GM08714 (cell line): ENCODE data around the gene ARMC5.
"Not testable (repeated sequence)": the region's sequence is repeated elsewhere in the genome, so short reads cannot be mapped to it uniquely, and the experiment has no call there.

Experiments
- H3K4me3 ChIP-seq: fragments of 200-500 bp; sonication (Bioruptor generic); 2 replicates; pipeline ENCODE4 v1.5.1; 2014; ENCODE audit warnings: mild to moderate bottlenecking, low read length, inconsistent platforms
- ZNF274 ChIP-seq: IDR thresholded peaks from 2 replicates; pipeline ENCODE4 v1.6.1; 2012; ENCODE audit warnings: mild to moderate bottlenecking, low read depth, low read length

ARMC5 gene

DNA sequence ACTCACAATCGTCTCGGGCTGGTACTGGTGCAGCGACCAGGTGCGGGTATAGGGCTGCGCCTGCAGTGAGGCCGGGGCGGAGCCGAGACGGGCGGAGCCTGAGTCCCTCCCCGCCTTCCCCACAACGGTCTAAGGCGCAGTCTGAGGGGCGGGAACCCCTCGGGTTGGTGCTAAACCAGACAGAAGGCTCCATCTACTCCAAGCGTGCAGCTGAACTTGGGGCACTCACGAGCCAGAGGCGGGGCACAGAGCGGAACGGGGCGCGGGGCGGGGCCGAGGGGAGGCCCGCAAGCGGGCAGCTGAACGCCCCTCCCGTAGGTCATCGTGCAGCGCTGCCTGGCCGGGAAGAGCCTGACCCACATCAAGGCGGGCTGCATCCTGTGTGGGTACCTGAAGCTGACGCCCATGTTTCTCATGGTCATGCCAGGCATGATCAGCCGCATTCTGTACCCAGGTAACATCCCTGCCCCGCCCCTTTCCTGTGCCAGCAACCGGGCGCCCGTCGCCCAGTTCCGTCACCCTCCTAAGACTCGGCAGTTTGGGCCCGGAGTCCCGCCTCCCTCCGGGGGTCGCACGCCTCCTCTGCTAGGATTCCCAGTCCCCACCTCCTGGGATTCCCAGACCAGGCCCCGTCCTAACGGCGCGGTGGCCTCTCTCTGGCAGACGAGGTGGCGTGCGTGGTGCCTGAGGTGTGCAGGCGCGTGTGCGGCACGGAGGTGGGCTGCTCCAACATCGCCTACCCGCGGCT, 28.6 kb downstream of the ARMC5 start:
- H3K4me3 ChIP-seq: peak overlapping the region; percentile 37; the same call in 1 of the 2 replicates
- TF ChIP-seq ZNF274: no peak

- H3K4me3 ChIP-seq: no peak overlapping the region
Observed at GRCh38 chr16:31488468-31489297, 29.4 kb downstream of the ARMC5 start.

GRCh38 chr16:31489298-31489564, 29.9 kb downstream of the ARMC5 start:
- H3K4me3 ChIP-seq: no peak overlapping the region
- no peak for TF ChIP-seq ZNF274

More at GRCh38 chr16:31488468-31489297, 29.4 kb downstream of the ARMC5 start:
- TF ChIP-seq ZNF274: no peak

GRCh38 chr16:31489616-31490584, 30.6 kb downstream of the ARMC5 start:
- H3K4me3 ChIP-seq: no peak overlapping the region
- no peak for TF ChIP-seq ZNF274

DNA sequence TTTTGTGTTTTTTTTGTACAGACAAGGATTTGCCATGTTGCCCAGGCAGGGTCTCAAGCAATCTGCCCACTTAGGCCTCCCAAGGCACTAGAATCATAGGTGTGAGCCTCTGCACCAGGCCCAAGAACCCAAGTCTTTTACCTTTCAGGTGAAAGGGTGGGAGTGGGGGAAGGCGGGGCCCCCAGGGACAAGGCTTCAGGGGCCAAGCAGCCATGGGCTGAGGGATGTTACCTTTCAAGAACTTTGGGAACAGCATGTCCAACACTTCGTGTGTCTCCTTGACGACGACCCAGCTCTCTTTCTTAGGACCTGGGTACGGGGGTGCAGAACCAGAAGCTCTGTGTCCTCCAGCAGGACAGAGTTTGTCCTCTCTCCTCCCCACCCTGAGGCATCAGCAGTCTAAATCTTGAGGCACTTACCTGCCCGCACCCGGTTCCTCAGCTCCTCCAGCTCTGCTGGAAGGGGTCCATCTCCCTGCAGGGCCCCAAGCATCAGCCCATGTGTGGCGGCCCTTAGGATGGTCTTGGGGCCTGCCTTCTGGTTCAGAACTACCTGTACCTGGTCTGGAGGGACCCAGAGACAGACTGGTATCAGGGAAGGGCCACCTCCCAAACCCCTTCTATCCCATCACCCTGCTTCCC, 32.6 kb downstream of the ARMC5 start:
- no peak for TF ChIP-seq ZNF274

DNA sequence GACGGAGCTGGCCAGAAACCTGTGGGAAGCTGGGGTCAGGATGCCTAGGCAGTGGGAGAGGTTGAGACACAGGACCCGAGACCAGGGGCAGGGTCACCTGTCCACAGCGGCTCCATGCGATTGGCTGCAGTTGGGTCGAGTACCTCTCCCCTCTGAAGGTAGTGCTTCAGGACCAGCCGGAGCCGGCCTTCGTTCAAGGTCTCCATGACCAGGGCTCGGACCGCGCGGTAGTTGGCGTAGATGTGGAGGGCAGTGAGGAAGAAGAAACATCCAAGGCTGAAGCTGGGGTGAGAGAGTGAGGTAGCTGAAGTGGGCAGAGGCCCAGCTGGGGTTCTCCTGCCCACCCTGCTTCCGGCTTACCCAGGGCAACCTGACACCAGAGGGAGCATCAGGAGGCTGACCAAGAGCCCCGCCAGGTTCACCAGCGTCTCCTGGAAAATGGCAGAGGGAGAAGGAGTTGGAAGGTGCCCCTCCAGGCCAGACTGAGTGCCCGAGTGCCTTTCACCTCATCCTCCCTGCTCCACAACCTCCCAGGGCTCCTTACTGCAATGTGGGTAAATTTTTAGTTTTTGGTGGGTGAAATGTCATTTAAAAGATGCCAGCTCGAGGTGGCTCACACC, 34.3 kb downstream of the ARMC5 start:
- no peak for TF ChIP-seq ZNF274
- no peak overlapping the region for H3K4me3 ChIP-seq

More for the DNA sequence above, 32.6 kb downstream of the ARMC5 start:
- H3K4me3 ChIP-seq: no peak overlapping the region

GRCh38 chr16:31496670-31497069, 37.4 kb downstream of the ARMC5 start:
- no peak overlapping the region for H3K4me3 ChIP-seq
- TF ChIP-seq ZNF274: no peak

GRCh38 chr16:31498493-31498892, 39.2 kb downstream of the ARMC5 start:
- no peak overlapping the region for H3K4me3 ChIP-seq
- TF ChIP-seq ZNF274: no peak

- H3K4me3 ChIP-seq: no peak overlapping the region
- no peak for TF ChIP-seq ZNF274
Observed at GRCh38 chr16:31499928-31500327, 40.6 kb downstream of the ARMC5 start.

- no peak overlapping the region for H3K4me3 ChIP-seq
- TF ChIP-seq ZNF274: no peak
Observed at GRCh38 chr16:31501226-31501965, 42.1 kb downstream of the ARMC5 start.

- no peak overlapping the region for H3K4me3 ChIP-seq
- no peak for TF ChIP-seq ZNF274
Observed at GRCh38 chr16:31501966-31502348, 42.7 kb downstream of the ARMC5 start.

- no peak overlapping the region for H3K4me3 ChIP-seq
- no peak for TF ChIP-seq ZNF274
Observed at GRCh38 chr16:31502981-31503380, 43.7 kb downstream of the ARMC5 start.

GRCh38 chr16:31503555-31503954, 44.3 kb downstream of the ARMC5 start:
- H3K4me3 ChIP-seq: not testable (repeated sequence)
